ENCODE measurements around the gene NLRP5.
"Not testable (repeated sequence)": the region's sequence is repeated elsewhere in the genome, so short reads cannot be mapped to it uniquely, and the experiment has no call there.

- not testable (repeated sequence) for TF ChIP-seq POLR2A (IDR thresholded peaks at IDR 0.05; ENCODE audit: extremely low read depth, insufficient read length); CTCF (IDR thresholded peaks at IDR 0.05; ENCODE audit: low read depth, low read length); MYC (IDR thresholded peaks at IDR 0.05; ENCODE audit: low read depth, low read length)
Observed at GRCh38 chr19:56098237-56098636, 111.7 kb downstream of the NLRP5 start.

All from NB4 (cell line).